SK-N-SH (cell line): ENCODE data around the gene NMNAT2. TPM values are rescaled to one million over a fixed set of nuclear protein-coding genes. Genes with fewer than 3 reads are reported as not detected.

ENCODE experiments used
- CTCF ChIA-PET: fragments of 300-600, 350-600 bp; formaldehyde crosslinking; extraction: SDS; loops from one replicate; lab custom pipeline; 2021; lab: Yijun Ruan, JAX
- POLR2A ChIA-PET: fragments of 350-600 bp; sonication (Branson Sonifier 250); formaldehyde crosslinking; extraction: SDS; loops from one replicate; lab custom pipeline; 2020; ENCODE audit warnings: antibody characterized with exemption, inconsistent platforms; lab: Yijun Ruan, JAX
- DNase-seq: peaks from one replicate; pipeline ENCODE4 v3.0.0; 2012
- H2AFZ ChIP-seq: fragments of 200-600 bp; sonication (generic); 2 replicates; pipeline ENCODE4 v1.8.1; 2016; ENCODE audit warnings: antibody characterized with exemption, mild to moderate bottlenecking, low read depth
- H3F3A ChIP-seq: fragments of 200-600 bp; sonication (generic); replicated peaks from 2 replicates; pipeline ENCODE3; 2016; ENCODE audit warnings: antibody characterized with exemption, mild to moderate bottlenecking; ENCODE audit not compliant: insufficient read depth
- H3K27ac ChIP-seq, 2 experiments: fragments of 200-500 bp in 1 of 2; fragments of 200-600 bp in 1 of 2; sonication (Bioruptor generic) in 1 of 2; sonication (generic), shearing (Covaris generic) in 1 of 2; 2 replicates each; pipeline versions ENCODE4 v1.5.1 to v1.6.1; 2014 to 2016; ENCODE audit warnings: low read depth in 2 of 2, inconsistent platforms in 1 of 2, low read length in 1 of 2, mild to moderate bottlenecking in 1 of 2, mixed read lengths in 1 of 2
- H3K27me3 ChIP-seq: fragments of 200-600 bp; sonication (generic), shearing (Covaris generic); 2 replicates; pipeline ENCODE4 v1.6.1; 2016; ENCODE audit warnings: mixed run types; ENCODE audit not compliant: insufficient read depth
- H3K36me3 ChIP-seq, 2 experiments: fragments of 200-500 bp in 1 of 2; fragments of 200-600 bp in 1 of 2; sonication (Bioruptor generic) in 1 of 2; sonication (generic) in 1 of 2; replicated peaks in 1 of 2; 2 replicates each; pipeline versions ENCODE3 to v1.5.1; 2014 to 2016; ENCODE audit warnings: low read length in 1 of 2, mild to moderate bottlenecking in 1 of 2; ENCODE audit not compliant: insufficient read depth in 2 of 2, control insufficient read depth in 1 of 2
- H3K4me1 ChIP-seq, 2 experiments: fragments of 200-500 bp in 1 of 2; fragments of 200-600 bp in 1 of 2; sonication (Bioruptor generic) in 1 of 2; sonication (generic), shearing (Covaris generic) in 1 of 2; 2 replicates each; pipeline versions ENCODE4 v1.5.1 to v1.6.1; 2014 to 2016; ENCODE audit warnings: low read depth in 1 of 2, low read length in 1 of 2, mixed run types in 1 of 2; ENCODE audit not compliant: insufficient read depth in 2 of 2, control insufficient read depth in 1 of 2
- H3K4me2 ChIP-seq: fragments of 200-600 bp; sonication (generic), shearing (Covaris generic); 2 replicates; pipeline ENCODE4 v1.6.1; 2017; ENCODE audit warnings: mixed run types
- H3K4me3 ChIP-seq, 2 experiments: fragments of 200-500 bp in 1 of 2; fragments of 200-600 bp in 1 of 2; sonication (Bioruptor generic) in 1 of 2; sonication (generic), shearing (Covaris generic) in 1 of 2; 2 replicates each; pipeline versions ENCODE4 v1.5.1 to v1.8.1; 2014 to 2016; ENCODE audit warnings: low read depth in 2 of 2, inconsistent platforms in 1 of 2, low read length in 1 of 2, mild to moderate bottlenecking in 1 of 2, mixed read lengths in 1 of 2, moderate library complexity in 1 of 2
- H3K79me2 ChIP-seq: fragments of 200-600 bp; sonication (generic); 2 replicates; pipeline ENCODE4 v1.8.1; 2017; ENCODE audit warnings: mild to moderate bottlenecking; ENCODE audit not compliant: insufficient read depth
- H3K9ac ChIP-seq: fragments of 200-600 bp; sonication (generic); 2 replicates; pipeline ENCODE4 v1.6.1; 2017; ENCODE audit warnings: mixed run types
- H3K9me2 ChIP-seq: fragments of 200-600 bp; sonication (generic); 2 replicates; pipeline ENCODE4 v1.6.1; 2017; ENCODE audit warnings: mixed run types
- H3K9me3 ChIP-seq: fragments of 200-600 bp; sonication (generic); 2 replicates; pipeline ENCODE4 v1.6.1; 2017; ENCODE audit warnings: mixed run types, mild to moderate bottlenecking, moderate library complexity
- H4K20me1 ChIP-seq: fragments of 200-600 bp; sonication (generic); 2 replicates; pipeline ENCODE4 v1.6.1; 2017; ENCODE audit warnings: mild to moderate bottlenecking, mixed run types; ENCODE audit not compliant: insufficient read depth
- FOXJ3 ChIP-seq: sonication (generic); formaldehyde crosslinking; IDR thresholded peaks from 2 replicates; pipeline ENCODE4 v1.5.1; 2020; ENCODE audit warnings: mild to moderate bottlenecking, missing genetic modification reagents
- GABPA ChIP-seq: IDR thresholded peaks from 2 replicates; pipeline ENCODE4 v1.4.0; 2012; ENCODE audit warnings: low read depth, mild to moderate bottlenecking
- GATA2 ChIP-seq: sonication (generic); formaldehyde crosslinking; IDR thresholded peaks from 2 replicates; pipeline ENCODE4 v1.5.0; 2020; ENCODE audit warnings: mild to moderate bottlenecking, missing genetic modification reagents
- JUND ChIP-seq: IDR thresholded peaks from 2 replicates; pipeline ENCODE4 v1.4.0; 2012
- MAX ChIP-seq: IDR thresholded peaks from 2 replicates; pipeline ENCODE4 v1.4.0; 2012; ENCODE audit warnings: low read depth
- MEF2A ChIP-seq: IDR thresholded peaks from 2 replicates; pipeline ENCODE4 v1.4.0; 2012; ENCODE audit warnings: low read depth, borderline replicate concordance
- MXI1 ChIP-seq: IDR thresholded peaks from 2 replicates; pipeline ENCODE4 v1.6.1; 2012; ENCODE audit warnings: mild to moderate bottlenecking, low read depth, low read length, improper control_type of control experiment
- NRF1 ChIP-seq: IDR thresholded peaks from 2 replicates; pipeline ENCODE4 v1.6.1; 2012; ENCODE audit warnings: low read depth, mild to moderate bottlenecking, low read length
- PBX3 ChIP-seq: IDR thresholded peaks from 2 replicates; pipeline ENCODE4; 2012
- RAD21 ChIP-seq: IDR thresholded peaks from 2 replicates; pipeline ENCODE4 v1.6.1; 2012; ENCODE audit warnings: mild to moderate bottlenecking, low read length
- RCOR1 ChIP-seq: fragments of 150-350 bp; IDR thresholded peaks from 2 replicates; pipeline ENCODE4 v1.6.1; 2017; ENCODE audit warnings: antibody characterized with exemption, low read length
- REST ChIP-seq: IDR thresholded peaks from 2 replicates; pipeline ENCODE4 v1.6.1; 2012; ENCODE audit warnings: mild to moderate bottlenecking, low read depth, low read length, moderate library complexity
- RXRA ChIP-seq: IDR thresholded peaks from 2 replicates; pipeline ENCODE4 v1.4.0; 2012; ENCODE audit warnings: low read depth, mild to moderate bottlenecking, borderline replicate concordance
- SIN3A ChIP-seq: IDR thresholded peaks from 2 replicates; pipeline ENCODE4 v1.6.1; 2012; ENCODE audit warnings: low read depth, mild to moderate bottlenecking, low read length, moderate library complexity, borderline replicate concordance
- SMC3 ChIP-seq: IDR thresholded peaks from 2 replicates; pipeline ENCODE4 v1.6.1; 2012; ENCODE audit warnings: low read depth, low read length, improper control_type of control experiment
- TAF1 ChIP-seq: IDR thresholded peaks from 2 replicates; pipeline ENCODE4 v1.6.1; 2012; ENCODE audit warnings: low read depth, mild to moderate bottlenecking, low read length, moderate library complexity, borderline replicate concordance
- USF1 ChIP-seq: IDR thresholded peaks from 2 replicates; pipeline ENCODE4 v1.4.0; 2012; ENCODE audit warnings: low read depth, borderline replicate concordance
- YY1 ChIP-seq: IDR thresholded peaks from 2 replicates; pipeline ENCODE4 v1.4.0; 2012; ENCODE audit warnings: low read depth, mild to moderate bottlenecking
- WGBS: methylation state at CpG from one replicate; pipeline ENCODE4 v1.1.6; 2017; ENCODE audit warnings: low lambda C conversion rate; 5-methylcytosine and 5-hydroxymethylcytosine counted together
- polyA plus RNA-seq, 3 experiments: library from polyadenylated mRNA; depleted of rRNA; stranded (reverse); fragments of >200 nt; gene quantifications; 2 replicates each; pipeline ENCODE4 v1.2.3, GENCODE V29; 2012

The NMNAT2 gene
- polyA plus RNA-seq, 1 of the 3 experiments (the other 2 are of a cell fraction) = 0.07 TPM

GRCh38 chr1:183235503-183235902, 182.7 kb downstream of the NMNAT2 start:
- Histone ChIP-seq H3K27me3 (no peaks in the 10 kb centered on the region), H3K9ac (peak overlapping the region; percentile 74; the same call in 1 of the 2 replicates), H4K20me1 (no peaks in the 10 kb centered on the region), H3K36me3 (no peaks in the 10 kb centered on the region), H3K4me3 (no peak overlapping the region; a peak in 1 of 4 replicates), H2AFZ (peak overlapping the region; percentile 80), H3F3A (peaks cover 30% of the 10 kb centered on the region), H3K9me3 (no peaks in the 10 kb centered on the region), H3K9me2 (no peaks in the 10 kb centered on the region), H3K27ac (peak overlapping the region; percentile 86 to 98; a peak in 3 of 4 replicates), H3K79me2 (no peaks in the 10 kb centered on the region), H3K4me2 (peak overlapping the region; percentile 81), H3K4me1 (peaks cover 6 to 23% of the 10 kb centered on the region in 2 experiments; a peak in 2 of 4 replicates)
- WGBS = 97% methylated on average over 14 of the region's 14 CpGs
- POLR2A ChIA-PET = no interaction called here
- CTCF ChIA-PET = interaction anchor here (0.7 to 2.7 kb wide), 11 partner anchors 11 to 286 kb away, joined by 3 to 11 read pairs (median 6); no protein-coding TSS in a partner anchor
- TF ChIP-seq SIN3A (no peak), TAF1 (no peak), MEF2A (no peak), MXI1 (no peak), JUND (no peak), SMC3 (no peak), USF1 (no peak), RAD21 (no peak), RXRA (no peak), FOXJ3 (no peak), PBX3 (no peak), GATA2 (CRISPR knock-in tag) (no peak), YY1 (no peak), REST (no peak), GABPA (no peak), RCOR1 (no peak), MAX (no peak), NRF1 (no peak)
- no peak for DNase-seq
